K562 (cell line): Measurements from ENCODE around the gene ANKRD13B.

Experiments used
- CBX5 ChIP-seq: IDR thresholded peaks from 2 replicates; pipeline ENCODE4 v1.6.1; 2014; ENCODE audit warnings: low read depth, borderline replicate concordance
- E2F8 ChIP-seq: fragments of 450-650 bp; IDR thresholded peaks from 2 replicates; pipeline ENCODE4 v1.7.1; 2018; ENCODE audit warnings: mild to moderate bottlenecking, low read depth; ENCODE audit not compliant: partially characterized antibody
- KDM4B ChIP-seq, 2 experiments: fragments of 450-650 bp in 1 of 2; sonication (generic) in 1 of 2; IDR thresholded peaks; 2 replicates each; pipeline ENCODE4 v1.6.1; 2016 to 2017; ENCODE audit warnings: borderline replicate concordance in 2 of 2, antibody characterized with exemption in 1 of 2, low read depth in 1 of 2, mild to moderate bottlenecking in 1 of 2
- MAX ChIP-seq: sonication (generic); formaldehyde crosslinking; IDR thresholded peaks from 2 replicates; pipeline ENCODE4 v1.9.0; 2022; ENCODE audit warnings: mild to moderate bottlenecking, missing genetic modification reagents
- SIN3A ChIP-seq, 2 experiments: fragments of 150-350 bp in 1 of 2; IDR thresholded peaks; 2 replicates each; pipeline ENCODE4 v1.6.1; 2011 to 2016; ENCODE audit warnings: borderline replicate concordance in 2 of 2, low read depth in 2 of 2, low read length in 2 of 2, mild to moderate bottlenecking in 2 of 2, moderate library complexity in 2 of 2; ENCODE audit not compliant: control insufficient read depth in 1 of 2
- SMARCE1 ChIP-seq: fragments of 450-650 bp; IDR thresholded peaks from 2 replicates; pipeline ENCODE4 v1.7.1; 2016; ENCODE audit warnings: mild to moderate bottlenecking
- SPI1 ChIP-seq: IDR thresholded peaks from 2 replicates; pipeline ENCODE4 v1.6.1; 2011; ENCODE audit warnings: low read depth, low read length, control low read depth, borderline replicate concordance
- TF ChIP-seq, protein P1 (sequence below): fragments of 250-450 bp; sonication (Bioruptor Pico); IDR thresholded peaks from 2 replicates; pipeline ENCODE4 v1.4.0; 2020; ENCODE audit warnings: mild to moderate bottlenecking

GRCh38 chr17:29590411-29591145 is 2.4 kb upstream of the ANKRD13B start:
- TF ChIP-seq CBX5 (no peak), SPI1 (no peak), MAX (CRISPR knock-in tag) (no peak), SMARCE1 (no peak), E2F8 (no peak), SIN3A (IDR thresholded peaks at IDR 0.05; ENCODE audit: borderline replicate concordance in 2 of 2, control insufficient read depth in 1 of 2, low read depth in 2 of 2, low read length in 2 of 2) (no peak; a peak in 1 of 4 replicates), KDM4B (IDR thresholded peaks at IDR 0.05; ENCODE audit: borderline replicate concordance in 2 of 2, low read depth in 1 of 2) (no peak)
- TF ChIP-seq, protein P1, sequence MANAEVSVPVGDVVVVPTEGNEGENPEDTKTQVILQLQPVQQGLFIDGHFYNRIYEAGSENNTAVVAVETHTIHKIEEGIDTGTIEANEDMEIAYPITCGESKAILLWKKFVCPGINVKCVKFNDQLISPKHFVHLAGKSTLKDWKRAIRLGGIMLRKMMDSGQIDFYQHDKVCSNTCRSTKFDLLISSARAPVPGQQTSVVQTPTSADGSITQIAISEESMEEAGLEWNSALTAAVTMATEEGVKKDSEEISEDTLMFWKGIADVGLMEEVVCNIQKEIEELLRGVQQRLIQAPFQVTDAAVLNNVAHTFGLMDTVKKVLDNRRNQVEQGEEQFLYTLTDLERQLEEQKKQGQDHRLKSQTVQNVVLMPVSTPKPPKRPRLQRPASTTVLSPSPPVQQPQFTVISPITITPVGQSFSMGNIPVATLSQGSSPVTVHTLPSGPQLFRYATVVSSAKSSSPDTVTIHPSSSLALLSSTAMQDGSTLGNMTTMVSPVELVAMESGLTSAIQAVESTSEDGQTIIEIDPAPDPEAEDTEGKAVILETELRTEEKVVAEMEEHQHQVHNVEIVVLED (CRISPR knock-in tag) = no peak
